Measurements from ENCODE around the gene HRH3.

Gene HRH3

GRCh38 chr20:62178316-62179161, 41.5 kb downstream of the HRH3 start:
- no peak for TF ChIP-seq CTCF (IDR thresholded peaks at IDR 0.05; ENCODE audit: poor library complexity, severe bottlenecking)

GRCh38 chr20:62177307-62177706, 42.8 kb downstream of the HRH3 start:
- no peak for TF ChIP-seq CTCF (IDR thresholded peaks at IDR 0.05; ENCODE audit: poor library complexity, severe bottlenecking)
- ATAC-seq (ENCODE audit: low read depth) = no peak
- Histone ChIP-seq H3K4me3 (ENCODE audit: severe bottlenecking) (no peak overlapping the region), H3K9me3 (ENCODE audit: severe bottlenecking) (no peaks in the 10 kb centered on the region), H3K36me3 (ENCODE audit: low read depth) (peaks cover 59% of the 10 kb centered on the region), H3K27ac (ENCODE audit: poor library complexity, severe bottlenecking) (no peak overlapping the region), H3K27me3 (ENCODE audit: insufficient read depth, poor library complexity, severe bottlenecking) (no peaks in the 10 kb centered on the region), H3K4me1 (ENCODE audit: insufficient read depth, poor library complexity, severe bottlenecking) (peaks cover 5% of the 10 kb centered on the region)
- DNase-seq (ENCODE audit: low spot score) = peak; percentile 59

More at GRCh38 chr20:62178316-62179161, 41.5 kb downstream of the HRH3 start:
- Histone ChIP-seq H3K27me3 (ENCODE audit: insufficient read depth, poor library complexity, severe bottlenecking) (no peaks in the 10 kb centered on the region), H3K9me3 (ENCODE audit: severe bottlenecking) (no peaks in the 10 kb centered on the region), H3K36me3 (ENCODE audit: low read depth) (peaks cover 52% of the 10 kb centered on the region), H3K27ac (ENCODE audit: poor library complexity, severe bottlenecking) (no peak overlapping the region), H3K4me3 (ENCODE audit: severe bottlenecking) (no peak overlapping the region), H3K4me1 (ENCODE audit: insufficient read depth, poor library complexity, severe bottlenecking) (peaks cover 5% of the 10 kb centered on the region)
- no peak for ATAC-seq (ENCODE audit: low read depth)
- DNase-seq (ENCODE audit: low spot score) = peak; percentile 75

DNA sequence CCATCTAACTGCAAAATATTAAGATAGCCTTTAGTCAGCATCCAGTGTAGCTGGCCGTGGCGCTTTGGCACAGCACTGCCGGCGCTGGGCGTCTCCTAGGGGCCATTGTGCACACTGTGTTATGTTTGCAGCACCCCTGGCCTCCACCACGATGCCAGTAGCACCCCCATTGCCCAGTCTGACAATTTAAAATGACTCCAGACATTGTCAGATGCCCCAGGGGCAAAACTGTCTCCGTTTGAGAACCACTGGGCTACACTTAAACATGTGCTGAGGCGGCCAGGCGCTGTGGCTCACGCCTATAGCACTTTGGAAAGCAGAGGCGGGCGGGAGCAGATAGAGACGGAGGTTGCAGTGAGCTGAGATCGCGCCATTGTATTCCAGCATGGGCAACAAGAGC, 43.2 kb downstream of the HRH3 start:
- Histone ChIP-seq H3K27me3 (ENCODE audit: insufficient read depth, poor library complexity, severe bottlenecking) (no peaks in the 10 kb centered on the region), H3K4me1 (ENCODE audit: insufficient read depth, poor library complexity, severe bottlenecking) (peaks cover 3% of the 10 kb centered on the region), H3K36me3 (ENCODE audit: low read depth) (peaks cover 59% of the 10 kb centered on the region), H3K9me3 (ENCODE audit: severe bottlenecking) (no peaks in the 10 kb centered on the region), H3K27ac (ENCODE audit: poor library complexity, severe bottlenecking) (no peak overlapping the region), H3K4me3 (ENCODE audit: severe bottlenecking) (no peak overlapping the region)
- ATAC-seq (ENCODE audit: low read depth) (no peak), DNase-seq (ENCODE audit: low spot score) (peak; percentile 78)
- TF ChIP-seq CTCF (IDR thresholded peaks at IDR 0.05; ENCODE audit: poor library complexity, severe bottlenecking) = no peak

DNA sequence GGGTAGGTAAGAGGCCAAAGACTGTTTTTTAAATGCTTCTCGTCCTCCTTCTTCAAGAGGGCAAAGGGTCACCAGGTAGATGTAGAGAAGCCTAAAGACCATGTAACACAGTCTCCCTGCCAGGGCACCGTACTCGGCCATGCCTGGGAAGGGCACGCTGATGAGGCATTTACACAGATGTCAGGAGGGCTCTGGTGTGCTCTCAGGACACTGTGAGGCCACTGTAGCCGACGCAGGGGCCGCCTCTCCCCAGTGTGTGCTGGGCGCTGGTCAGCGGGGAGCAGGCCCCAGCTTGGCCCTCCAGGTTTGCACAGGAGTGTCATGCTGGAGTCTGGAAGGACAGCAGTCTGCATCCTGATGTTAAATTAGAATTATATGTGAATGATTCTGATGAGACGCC, 44.4 kb downstream of the HRH3 start:
- no peaks in the 10 kb centered on the region for H3K27me3 ChIP-seq (ENCODE audit: insufficient read depth, poor library complexity, severe bottlenecking)
- no peak for TF ChIP-seq CTCF (IDR thresholded peaks at IDR 0.05; ENCODE audit: poor library complexity, severe bottlenecking)
- H3K4me1 ChIP-seq (ENCODE audit: insufficient read depth, poor library complexity, severe bottlenecking) = no peaks in the 10 kb centered on the region
- no peak overlapping the region for H3K4me3 ChIP-seq (ENCODE audit: severe bottlenecking)
- H3K36me3 ChIP-seq (ENCODE audit: low read depth) = peaks cover 52% of the 10 kb centered on the region
- no peak overlapping the region for H3K27ac ChIP-seq (ENCODE audit: poor library complexity, severe bottlenecking)
- no peaks in the 10 kb centered on the region for H3K9me3 ChIP-seq (ENCODE audit: severe bottlenecking)
- peak; percentile 72 for DNase-seq (ENCODE audit: low spot score)
- ATAC-seq (ENCODE audit: low read depth) = 0 out of 3 replicates have a peak, but pooled peaks have one; percentile 8
